HG03558 (cell line): ENCODE data around the gene GYS1.
"Not testable (repeated sequence)": the region's sequence is repeated elsewhere in the genome, so short reads cannot be mapped to it uniquely, and the experiment has no call there.

ENCODE experiments used
- ATAC-seq: cut with Tn5 transposase; IDR thresholded peaks from one replicate; pipeline ENCODE4 v1.9.1; 2021; ENCODE audit warnings: moderate number of reproducible peaks; ENCODE audit not compliant: unreplicated experiment; ENCODE audit errors: extremely low read depth

Gene GYS1

GRCh38 chr19:49018388-49019241 is 25.5 kb upstream of the GYS1 start:
- ATAC-seq = not testable (repeated sequence)

GRCh38 chr19:49017666-49018351 is 24.7 kb upstream of the GYS1 start:
- ATAC-seq = no peak

GRCh38 chr19:49017041-49017665 is 24.0 kb upstream of the GYS1 start, which contains the start of gene LHB:
Gene LHB, minus strand, starts transcription at chr19:49017091. Its CDS starts 10 bp downstream, at chr19:49017081.
- ATAC-seq = no peak

- ATAC-seq = no peak
Measured at GRCh38 chr19:49016067-49016839, 23.1 kb upstream of the GYS1 start.

- no peak for ATAC-seq
Measured at GRCh38 chr19:49014870-49015255, 21.8 kb upstream of the GYS1 start.

GRCh38 chr19:49014123-49014869 is 21.2 kb upstream of the GYS1 start:
- ATAC-seq = no peak

GRCh38 chr19:49011194-49011593 is 18.1 kb upstream of the GYS1 start:
- ATAC-seq = no peak

- ATAC-seq = no peak
Measured at GRCh38 chr19:49010453-49010852, 17.3 kb upstream of the GYS1 start.

GRCh38 chr19:49009828-49010227 is 16.7 kb upstream of the GYS1 start:
- no peak for ATAC-seq

GRCh38 chr19:49006905-49007304 is 13.8 kb upstream of the GYS1 start:
- no peak for ATAC-seq

GRCh38 chr19:49004964-49005614 is 12.0 kb upstream of the GYS1 start:
- ATAC-seq = no peak

GRCh38 chr19:49004133-49004532 is 11.0 kb upstream of the GYS1 start:
- ATAC-seq = no peak

- ATAC-seq = no peak
Measured at GRCh38 chr19:48999481-49000325, 6.6 kb upstream of the GYS1 start.

GRCh38 chr19:48997972-48998371 is 4.9 kb upstream of the GYS1 start:
- ATAC-seq = no peak

- no peak for ATAC-seq
Measured at GRCh38 chr19:48994035-48994386, 902 bp upstream of the GYS1 start.

- no peak for ATAC-seq
Measured at GRCh38 chr19:48992581-48993174, 431 bp downstream of the GYS1 start.

- ATAC-seq = no peak
Measured at GRCh38 chr19:48991873-48992580, 1.1 kb downstream of the GYS1 start.
